Astrocyte (in vitro differentiated cells and primary cell): Measurements from ENCODE around the gene ENTPD3.

ENCODE experiments used
- EZH2 ChIP-seq: IDR thresholded peaks from 2 replicates; pipeline ENCODE4 v1.6.1; 2012; ENCODE audit warnings: mild to moderate bottlenecking, low read length, inconsistent platforms; ENCODE audit not compliant: insufficient read depth
- TF ChIP-seq, protein P1 (sequence below): IDR thresholded peaks from 2 replicates; pipeline ENCODE4 v1.5.1; 2011; ENCODE audit warnings: low read depth, mild to moderate bottlenecking, inconsistent platforms, low read length, moderate library complexity; ENCODE audit not compliant: insufficient read depth

DNA sequence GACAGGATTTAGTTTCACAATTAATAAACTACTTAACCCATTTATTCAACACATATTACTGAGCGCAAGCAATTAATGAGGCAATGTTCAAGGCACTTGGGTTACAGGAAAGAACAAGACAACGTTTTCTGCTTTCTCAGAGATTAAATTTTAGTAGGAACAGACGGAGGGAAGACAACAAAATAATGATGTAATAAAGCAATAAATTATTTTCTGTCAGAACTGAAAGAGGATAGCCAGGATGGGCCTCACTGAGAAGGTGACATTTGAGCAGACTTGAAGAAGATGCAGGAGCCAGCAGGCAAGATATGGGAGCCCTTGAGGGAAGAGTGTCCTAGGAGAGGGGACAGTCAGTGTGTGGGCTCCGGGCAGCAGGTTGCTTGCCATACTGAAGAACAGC is 58.9 kb downstream of the ENTPD3 start:
- TF ChIP-seq, protein P1, sequence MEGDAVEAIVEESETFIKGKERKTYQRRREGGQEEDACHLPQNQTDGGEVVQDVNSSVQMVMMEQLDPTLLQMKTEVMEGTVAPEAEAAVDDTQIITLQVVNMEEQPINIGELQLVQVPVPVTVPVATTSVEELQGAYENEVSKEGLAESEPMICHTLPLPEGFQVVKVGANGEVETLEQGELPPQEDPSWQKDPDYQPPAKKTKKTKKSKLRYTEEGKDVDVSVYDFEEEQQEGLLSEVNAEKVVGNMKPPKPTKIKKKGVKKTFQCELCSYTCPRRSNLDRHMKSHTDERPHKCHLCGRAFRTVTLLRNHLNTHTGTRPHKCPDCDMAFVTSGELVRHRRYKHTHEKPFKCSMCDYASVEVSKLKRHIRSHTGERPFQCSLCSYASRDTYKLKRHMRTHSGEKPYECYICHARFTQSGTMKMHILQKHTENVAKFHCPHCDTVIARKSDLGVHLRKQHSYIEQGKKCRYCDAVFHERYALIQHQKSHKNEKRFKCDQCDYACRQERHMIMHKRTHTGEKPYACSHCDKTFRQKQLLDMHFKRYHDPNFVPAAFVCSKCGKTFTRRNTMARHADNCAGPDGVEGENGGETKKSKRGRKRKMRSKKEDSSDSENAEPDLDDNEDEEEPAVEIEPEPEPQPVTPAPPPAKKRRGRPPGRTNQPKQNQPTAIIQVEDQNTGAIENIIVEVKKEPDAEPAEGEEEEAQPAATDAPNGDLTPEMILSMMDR: no peak
- TF ChIP-seq EZH2: no peak
